Kidney (tissue), 14 donors: ENCODE measurements around the gene TEK. TPM values are rescaled to one million over a fixed set of nuclear protein-coding genes. Genes with fewer than 3 reads are reported as not detected.

ENCODE experiments used
- DNase-seq, 5 donors: peaks; one replicate each; pipeline ENCODE4 v3.0.0-alpha.2; 2013 to 2020
- FAIRE-seq: peaks from 2 replicates; lab custom pipeline; 2012; peaks lifted over from hg19 to GRCh38; lab: Jason Lieb, UNC
- H3K27ac ChIP-seq, 2 donors: one replicate each; pipeline ENCODE4 v1.7.0; 2013; ENCODE audit warnings: low read depth in 2 of 2, low read length in 2 of 2, inconsistent platforms in 1 of 2
- H3K27me3 ChIP-seq: one replicate; pipeline ENCODE4 v1.7.1; 2013; ENCODE audit warnings: low read length, inconsistent platforms; ENCODE audit not compliant: control insufficient read depth, insufficient read depth
- H3K36me3 ChIP-seq, 3 donors: one replicate each; pipeline versions ENCODE4 v1.7.0 to v1.7.1; 2013; ENCODE audit warnings: low read length in 3 of 3, control low read depth in 1 of 3, inconsistent platforms in 1 of 3; ENCODE audit not compliant: insufficient read depth in 3 of 3, control insufficient read depth in 2 of 3
- H3K4me1 ChIP-seq, 3 donors: one replicate each; pipeline versions ENCODE4 v1.7.0 to v1.7.1; 2013; ENCODE audit warnings: low read length in 3 of 3, inconsistent platforms in 1 of 3, low read depth in 1 of 3; ENCODE audit not compliant: control insufficient read depth in 2 of 3, insufficient read depth in 2 of 3
- H3K4me3 ChIP-seq, 3 donors: one replicate each; pipeline versions ENCODE4 v1.7.0 to v1.8.1; 2013; ENCODE audit warnings: low read length in 3 of 3, control low read depth in 1 of 3, inconsistent platforms in 1 of 3
- H3K9ac ChIP-seq, 3 donors: one replicate each; pipeline versions ENCODE4 v1.7.0 to v1.7.1; 2013; ENCODE audit warnings: low read length in 3 of 3, control low read depth in 1 of 3, inconsistent platforms in 1 of 3
- H3K9me3 ChIP-seq, 3 donors: one replicate each; pipeline versions ENCODE4 v1.7.0 to v1.7.1; 2013; ENCODE audit warnings: low read length in 3 of 3, control low read depth in 1 of 3, inconsistent platforms in 1 of 3; ENCODE audit not compliant: control insufficient read depth in 2 of 3, insufficient read depth in 1 of 3
- CTCF ChIP-seq: IDR thresholded peaks from 3 replicates; pipeline ENCODE4 v1.5.1; 2012; ENCODE audit warnings: mild to moderate bottlenecking, moderate library complexity, borderline replicate concordance; ENCODE audit not compliant: insufficient read depth; ENCODE audit errors: extremely low read depth
- intact Hi-C: fragments of 100-400 bp; cut with DNase I; formaldehyde crosslinking; loops from one replicate; pipeline ENCODE4 v1.11.1; 2022
- polyA plus RNA-seq: library from polyadenylated mRNA; stranded (reverse); fragments of 350-450 nt; fragmentation: Illumina TruSeq; extraction: RNeasy Lipid Tissue Mini Kit (QIAGEN cat#74804); gene quantifications from one replicate; pipeline ENCODE4 v1.2.3, GENCODE V29; 2014; ENCODE audit warnings: low read depth, low replicate concordance; ENCODE audit not compliant: insufficient read depth
- total RNA-seq: library from RNA; stranded (reverse); fragmentation: NEBNext Ultra II Directional; extraction: Animal tissue kit (Norgen Biotek cat#: 25700); gene quantifications from one replicate; pipeline ENCODE4 v1.2.1, GENCODE V29; 2021
- donor health status: control.
- donor health status: control.
- donor health status: control.
- donor health status: control.
- donor health status: control.
- donor health status: DM: yes; HTN: yes; CAD: no.
- donor health status: Normal renal cell carcinoma (clear cell type).

The TEK gene
- total and polyA plus RNA-seq, 2 donors from 2014 or later = 16.1 to 32.6 TPM

- Histone ChIP-seq H3K27ac (peak overlapping the region in 1 of 2 donors; percentile 23), H3K27me3 (no peaks in the 10 kb centered on the region)
Observed at GRCh38 chr9:27118916-27119315, 9.9 kb downstream of the TEK start.

GRCh38 chr9:27124151-27124550 is 15.1 kb downstream of the TEK start:
- no peaks in the 10 kb centered on the region for H3K36me3 ChIP-seq
- H3K27me3 ChIP-seq = no peaks in the 10 kb centered on the region
- intact Hi-C loops = no loop called here
- H3K27ac ChIP-seq = no peak overlapping the region
- no peak overlapping the region for H3K9ac ChIP-seq
- FAIRE-seq (no peak), DNase-seq (peak in 1 of 5 donors; percentile 20)
- no peaks in the 10 kb centered on the region for H3K4me1 ChIP-seq
- no peak overlapping the region for H3K4me3 ChIP-seq
- H3K9me3 ChIP-seq = no peaks in the 10 kb centered on the region
- no peak for TF ChIP-seq CTCF

More at GRCh38 chr9:27118916-27119315, 9.9 kb downstream of the TEK start:
- intact Hi-C loops = no loop called here
- Histone ChIP-seq H3K4me3 (no peak overlapping the region), H3K9ac (no peak overlapping the region), H3K4me1 (peaks cover 0 to 3% (median 0%) of the 10 kb centered on the region in 3 donors), H3K9me3 (no peaks in the 10 kb centered on the region), H3K36me3 (no peaks in the 10 kb centered on the region)
- FAIRE-seq = no peak
- no peak for TF ChIP-seq CTCF
- no peak for DNase-seq

- no peak overlapping the region for H3K4me3 ChIP-seq
- DNase-seq = peak in 4 of 5 donors; percentile 47 to 92 (median 62)
- H3K9ac ChIP-seq = no peak overlapping the region
- FAIRE-seq = no peak
- no peaks in the 10 kb centered on the region for H3K36me3 ChIP-seq
- H3K4me1 ChIP-seq = no peaks in the 10 kb centered on the region
- no peak for TF ChIP-seq CTCF
- intact Hi-C loops = no loop called here
- no peak overlapping the region for H3K27ac ChIP-seq
- no peaks in the 10 kb centered on the region for H3K27me3 ChIP-seq
- H3K9me3 ChIP-seq = no peaks in the 10 kb centered on the region
Observed at GRCh38 chr9:27125030-27125429, 16.0 kb downstream of the TEK start.

- no peaks in the 10 kb centered on the region for H3K4me1 ChIP-seq
- no peak overlapping the region for H3K4me3 ChIP-seq
- no peak overlapping the region for H3K27ac ChIP-seq
- DNase-seq (peak in 1 of 5 donors; percentile 34), FAIRE-seq (no peak)
- no peak for TF ChIP-seq CTCF
- H3K27me3 ChIP-seq = no peaks in the 10 kb centered on the region
- intact Hi-C loops = no loop called here
- no peak overlapping the region for H3K9ac ChIP-seq
- H3K9me3 ChIP-seq = no peaks in the 10 kb centered on the region
- no peaks in the 10 kb centered on the region for H3K36me3 ChIP-seq
Observed at GRCh38 chr9:27125936-27126335, 16.9 kb downstream of the TEK start.
